H54 (cell line): ENCODE data around the gene PILRA.

ENCODE experiments used
- DNase-seq: peaks from one replicate; pipeline ENCODE4 v3.0.0; 2011; ENCODE audit warnings: low spot score, mixed read lengths; ENCODE audit not compliant: insufficient read length
- FAIRE-seq: peaks from 3 replicates; lab custom pipeline; 2011; peaks lifted over from hg19 to GRCh38; lab: Jason Lieb, UNC
- POLR2A ChIP-seq: IDR thresholded peaks from 2 replicates; pipeline ENCODE4 v1.6.1; 2011; ENCODE audit warnings: low read depth, mild to moderate bottlenecking, low read length

PILRA gene

GRCh38 chr7:100398239-100398638, 25.0 kb downstream of the PILRA start:
- DNase-seq (no peak), FAIRE-seq (no peak)
- no peak for TF ChIP-seq POLR2A

- no peak for FAIRE-seq
- TF ChIP-seq POLR2A = no peak
- DNase-seq = no peak
Measured at GRCh38 chr7:100400041-100400440, 26.8 kb downstream of the PILRA start.

GRCh38 chr7:100400656-100401055, 27.4 kb downstream of the PILRA start:
- TF ChIP-seq POLR2A = no peak
- FAIRE-seq (no peak), DNase-seq (no peak)

GRCh38 chr7:100401811-100402210, 28.5 kb downstream of the PILRA start:
- FAIRE-seq (no peak), DNase-seq (no peak)
- no peak for TF ChIP-seq POLR2A

- FAIRE-seq (no peak), DNase-seq (no peak)
- no peak for TF ChIP-seq POLR2A
Measured at GRCh38 chr7:100402241-100402640, 29.0 kb downstream of the PILRA start.

GRCh38 chr7:100406767-100407166, 33.5 kb downstream of the PILRA start:
- FAIRE-seq = no peak
- DNase-seq = no peak
- TF ChIP-seq POLR2A = no peak

GRCh38 chr7:100407285-100408180, 34.2 kb downstream of the PILRA start:
- TF ChIP-seq POLR2A = no peak
- DNase-seq (no peak), FAIRE-seq (no peak)

- DNase-seq (no peak), FAIRE-seq (no peak)
- TF ChIP-seq POLR2A = no peak
Measured at GRCh38 chr7:100411101-100411500, 37.8 kb downstream of the PILRA start.

GRCh38 chr7:100413346-100413745, 40.1 kb downstream of the PILRA start:
- TF ChIP-seq POLR2A = no peak
- no peak for FAIRE-seq
- no peak for DNase-seq

GRCh38 chr7:100413889-100414288, 40.6 kb downstream of the PILRA start:
- FAIRE-seq (no peak), DNase-seq (no peak)
- TF ChIP-seq POLR2A = no peak

GRCh38 chr7:100415448-100415847, 42.2 kb downstream of the PILRA start:
- DNase-seq = no peak
- TF ChIP-seq POLR2A = no peak
- FAIRE-seq = no peak

GRCh38 chr7:100418930-100419659, 45.8 kb downstream of the PILRA start:
- DNase-seq = no peak
- no peak for FAIRE-seq
- TF ChIP-seq POLR2A = no peak

GRCh38 chr7:100419660-100420226, 46.5 kb downstream of the PILRA start:
- no peak for FAIRE-seq
- no peak for TF ChIP-seq POLR2A
- DNase-seq = no peak

- FAIRE-seq (no peak), DNase-seq (no peak)
- no peak for TF ChIP-seq POLR2A
Measured at GRCh38 chr7:100423315-100423714, 50.0 kb downstream of the PILRA start.
